Eye (tissue), 1 donor: ENCODE results near the gene ZNF334.

Source experiments
- DNase-seq: peaks from one replicate; pipeline ENCODE4 v3.0.0-alpha.2; 2015

The ZNF334 gene

GRCh38 chr20:46545077-46545826, 31.9 kb upstream of the ZNF334 start:
- DNase-seq, result no peak

DNA sequence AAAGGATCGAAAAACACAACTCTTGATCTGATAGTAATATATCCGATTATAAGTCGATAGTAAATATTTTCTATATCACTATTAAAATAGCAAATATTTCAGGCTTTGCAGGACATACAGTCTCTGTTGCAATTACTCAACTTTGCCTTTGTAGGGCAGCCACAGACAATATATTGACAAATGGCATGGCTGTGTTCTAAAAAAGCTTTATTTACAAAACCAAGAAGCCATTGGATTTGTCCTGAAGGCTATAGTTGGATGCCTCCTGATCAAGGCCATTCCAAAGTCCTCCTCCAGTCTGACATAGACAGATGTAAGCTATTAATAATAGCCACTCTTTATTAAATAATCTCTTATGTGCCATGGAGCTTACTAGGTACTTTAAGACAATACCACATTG, 31.2 kb upstream of the ZNF334 start:
- DNase-seq, result no peak

DNA sequence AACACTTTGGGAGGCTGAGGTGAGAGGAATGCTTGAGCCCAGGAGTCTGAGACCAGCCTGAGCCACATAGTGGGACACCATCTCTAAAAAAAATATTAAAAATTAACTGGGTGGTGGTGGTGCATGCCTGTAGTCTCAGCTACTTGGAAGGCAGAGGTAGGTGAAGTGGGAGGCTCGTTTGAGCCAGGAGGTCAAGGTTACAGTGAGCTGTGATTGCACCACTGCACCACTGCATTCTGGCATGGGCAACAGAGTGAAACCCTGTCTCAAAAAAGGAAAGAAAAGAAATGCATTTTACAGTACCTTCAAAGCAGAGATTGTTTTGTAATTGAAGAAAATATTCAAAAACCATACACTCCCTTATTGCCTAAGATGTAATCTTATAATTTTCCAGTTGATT, 30.6 kb upstream of the ZNF334 start:
- no peak for DNase-seq

- DNase-seq, result no peak
These were observed 29.7 kb upstream of the ZNF334 start for GRCh38 chr20:46543033-46543432.

GRCh38 chr20:46541229-46541935, 28.0 kb upstream of the ZNF334 start:
- no peak for DNase-seq

GRCh38 chr20:46539113-46539512, 25.8 kb upstream of the ZNF334 start:
- DNase-seq, result no peak

- no peak for DNase-seq
These were observed 17.3 kb upstream of the ZNF334 start for GRCh38 chr20:46530640-46531039.

GRCh38 chr20:46523696-46524328, 10.5 kb upstream of the ZNF334 start:
- peak; percentile 47 for DNase-seq

DNA sequence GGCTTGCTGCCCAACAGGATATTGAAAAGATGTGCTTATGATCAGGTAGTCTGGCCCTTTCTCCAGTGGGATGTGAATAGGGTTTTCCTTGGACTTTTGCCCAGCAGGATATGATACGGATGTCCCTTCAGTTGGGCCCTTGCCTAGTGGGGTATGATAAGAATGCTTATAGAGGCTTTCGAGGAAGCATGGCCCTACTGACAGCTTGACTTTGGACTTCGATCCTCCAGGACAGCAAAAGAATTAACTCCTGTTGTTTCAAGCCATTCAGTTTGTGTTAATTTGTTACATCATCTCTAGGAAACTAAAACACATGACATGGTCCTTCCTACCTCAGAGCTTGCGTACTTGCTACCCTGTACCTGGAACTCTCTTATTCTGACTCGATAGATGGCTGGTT, 9.7 kb upstream of the ZNF334 start:
- no peak for DNase-seq

DNA sequence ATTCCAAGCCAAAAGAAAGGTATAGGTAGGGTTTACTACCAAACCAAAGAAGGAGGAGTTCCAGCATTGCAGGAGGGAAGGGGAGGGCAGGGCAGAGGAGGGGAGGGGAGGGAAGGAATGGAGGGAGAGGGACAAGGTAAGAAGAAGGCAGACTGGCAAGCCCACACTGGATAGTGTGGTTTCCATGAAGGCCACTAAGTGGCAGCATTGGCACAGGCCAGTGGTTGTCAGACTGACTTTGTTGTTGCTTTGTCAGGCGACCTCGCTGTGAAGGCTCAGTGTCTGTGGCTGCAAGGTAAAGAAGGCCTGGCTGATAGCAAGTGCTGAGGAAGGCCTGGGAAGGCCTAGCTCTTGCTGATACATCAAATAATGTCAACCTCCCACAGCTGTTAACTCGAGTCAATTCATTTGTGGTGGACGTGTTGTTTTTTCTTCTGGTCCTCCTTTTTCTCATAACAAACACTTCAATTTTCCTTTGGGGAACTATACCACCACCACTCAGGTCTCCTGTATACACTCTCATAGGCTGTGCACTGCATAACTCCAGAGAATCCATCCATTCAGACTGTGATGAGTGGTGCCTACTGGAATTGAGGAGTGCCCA, 7.7 kb upstream of the ZNF334 start:
- peak; percentile 61 for DNase-seq

GRCh38 chr20:46520540-46520939, 7.2 kb upstream of the ZNF334 start:
- no peak for DNase-seq

- no peak for DNase-seq
These were observed 6.2 kb upstream of the ZNF334 start for GRCh38 chr20:46519471-46520068.

DNA sequence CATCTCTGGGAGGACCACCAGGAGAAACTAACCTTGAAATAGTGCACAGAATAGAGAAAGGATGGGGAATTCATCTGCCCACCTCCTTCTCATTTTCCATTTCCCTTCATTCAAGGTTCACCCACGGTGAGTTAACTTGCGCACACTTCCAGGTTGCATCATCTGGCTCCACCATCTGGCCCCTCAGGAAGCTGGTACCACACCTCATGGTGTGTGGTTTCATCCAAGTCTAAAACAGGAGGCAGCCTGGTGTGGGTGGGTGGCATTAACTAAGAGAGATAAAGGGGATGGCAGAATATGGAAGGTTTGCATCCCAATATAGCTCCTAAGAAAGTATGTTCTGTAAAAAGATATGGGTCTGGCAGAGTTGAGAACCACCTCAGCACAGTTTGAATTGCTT, 3.8 kb downstream of the ZNF334 start:
- no peak for DNase-seq

DNA sequence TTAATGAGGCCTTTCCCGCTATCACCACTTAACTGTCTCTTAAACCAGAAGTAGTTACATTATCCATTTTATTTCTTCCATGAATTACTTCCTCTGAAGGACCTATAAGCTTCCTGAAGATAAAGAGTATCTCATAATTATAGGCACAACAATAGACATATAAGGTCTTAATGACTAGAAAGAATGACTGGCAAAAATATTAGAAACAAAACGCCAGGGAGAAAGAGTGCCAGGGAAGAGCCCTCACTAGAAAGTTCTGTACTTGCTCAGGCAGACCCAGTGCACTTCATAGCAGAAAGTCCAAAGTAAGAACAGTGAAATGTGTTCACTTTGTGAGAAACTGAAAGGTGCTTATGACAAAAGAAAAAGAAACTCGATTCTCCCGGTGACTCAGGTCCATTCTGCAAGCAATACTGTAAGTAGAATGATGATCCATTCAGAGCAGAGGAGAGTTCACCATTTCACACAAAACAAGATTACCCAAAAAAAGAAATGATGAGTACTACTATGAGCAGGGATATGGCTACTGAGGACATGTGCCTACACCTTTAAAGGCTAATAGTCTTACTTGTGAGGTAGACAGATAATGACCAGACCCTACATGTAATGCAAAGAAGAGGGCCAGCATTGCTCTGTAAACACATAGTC, 5.5 kb downstream of the ZNF334 start:
- no peak for DNase-seq

- no peak for DNase-seq
These were observed 7.9 kb downstream of the ZNF334 start for GRCh38 chr20:46505506-46505905.

DNA sequence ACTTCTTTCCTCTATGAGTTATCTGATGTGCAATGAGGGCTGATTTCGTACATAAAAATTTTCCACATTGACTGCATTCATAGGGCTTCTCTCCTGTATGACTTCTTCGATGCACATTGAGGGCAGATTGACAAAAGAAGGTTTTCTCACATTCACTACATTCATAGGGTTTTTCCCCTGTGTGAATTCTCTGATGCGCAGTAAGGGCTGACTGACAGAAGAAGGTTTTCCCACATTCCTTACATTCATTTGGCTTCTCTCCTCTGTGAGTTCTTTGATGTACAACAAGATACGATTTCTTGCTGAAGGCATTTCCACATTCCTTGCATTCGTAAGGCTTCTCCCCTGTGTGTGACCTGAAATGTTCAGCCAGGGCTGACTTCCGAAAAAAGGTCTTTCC, 11.4 kb downstream of the ZNF334 start:
- DNase-seq, result no peak

DNA sequence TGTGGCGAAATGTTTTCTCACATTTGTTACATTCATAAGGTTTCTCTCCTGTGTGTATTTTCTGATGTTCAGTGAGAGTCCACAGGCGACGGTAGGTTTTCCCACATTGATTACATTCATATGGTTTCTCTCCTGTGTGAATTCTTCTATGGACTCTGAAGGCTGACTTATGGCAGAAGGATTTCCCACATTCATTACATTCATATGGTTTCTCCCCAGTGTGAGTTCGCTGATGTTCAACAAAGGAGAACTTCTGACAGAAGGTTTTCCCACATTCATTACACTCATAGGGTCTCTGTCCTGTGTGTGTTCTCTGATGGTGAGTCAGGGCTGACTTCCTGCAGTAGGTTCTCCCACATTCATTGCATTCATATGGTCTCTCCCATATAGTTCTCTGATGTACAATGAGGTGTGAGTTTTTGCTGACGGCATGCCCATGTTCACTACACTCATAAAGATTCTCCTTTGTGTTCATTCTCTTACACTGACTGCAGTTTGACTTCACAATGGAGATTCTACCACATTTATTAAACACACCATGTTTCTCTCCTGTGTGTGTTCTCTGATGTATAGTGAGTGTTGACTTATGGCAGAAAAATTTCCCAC, 11.9 kb downstream of the ZNF334 start:
- no peak for DNase-seq

DNA sequence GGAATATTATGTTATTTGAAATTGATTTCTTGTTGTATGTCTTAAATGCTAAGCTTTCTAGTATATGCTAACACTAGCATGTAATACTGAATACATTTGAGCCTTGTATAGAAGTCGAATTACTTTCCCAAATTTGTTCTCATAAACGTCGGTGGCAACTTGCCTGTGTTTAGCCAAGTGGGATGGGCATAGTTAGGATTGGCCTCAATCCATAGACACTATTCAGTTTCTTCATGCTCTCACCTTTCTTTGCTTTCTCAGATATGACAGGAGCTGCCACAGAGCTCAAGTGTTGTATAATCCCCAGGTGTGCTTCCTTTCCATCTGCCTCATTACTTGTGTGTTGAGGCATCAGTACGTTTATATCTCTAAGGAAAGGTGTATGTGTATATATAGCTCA, 19.3 kb downstream of the ZNF334 start:
- no peak for DNase-seq

GRCh38 chr20:46491354-46491753, 22.0 kb downstream of the ZNF334 start:
- no peak for DNase-seq

GRCh38 chr20:46488451-46488850, 24.9 kb downstream of the ZNF334 start:
- no peak for DNase-seq

GRCh38 chr20:46487628-46488027, 25.7 kb downstream of the ZNF334 start:
- DNase-seq, result no peak

- no peak for DNase-seq
These were observed 27.9 kb downstream of the ZNF334 start for GRCh38 chr20:46485431-46485830.
